ENCODE results near the gene STMN3. TPM values are rescaled to one million over a fixed set of nuclear protein-coding genes. Genes with fewer than 3 reads are reported as not detected.

STMN3 gene
- total and polyA plus RNA-seq, 8 donors, result 12.6 to 47.0 (median 34.4) TPM

DNA sequence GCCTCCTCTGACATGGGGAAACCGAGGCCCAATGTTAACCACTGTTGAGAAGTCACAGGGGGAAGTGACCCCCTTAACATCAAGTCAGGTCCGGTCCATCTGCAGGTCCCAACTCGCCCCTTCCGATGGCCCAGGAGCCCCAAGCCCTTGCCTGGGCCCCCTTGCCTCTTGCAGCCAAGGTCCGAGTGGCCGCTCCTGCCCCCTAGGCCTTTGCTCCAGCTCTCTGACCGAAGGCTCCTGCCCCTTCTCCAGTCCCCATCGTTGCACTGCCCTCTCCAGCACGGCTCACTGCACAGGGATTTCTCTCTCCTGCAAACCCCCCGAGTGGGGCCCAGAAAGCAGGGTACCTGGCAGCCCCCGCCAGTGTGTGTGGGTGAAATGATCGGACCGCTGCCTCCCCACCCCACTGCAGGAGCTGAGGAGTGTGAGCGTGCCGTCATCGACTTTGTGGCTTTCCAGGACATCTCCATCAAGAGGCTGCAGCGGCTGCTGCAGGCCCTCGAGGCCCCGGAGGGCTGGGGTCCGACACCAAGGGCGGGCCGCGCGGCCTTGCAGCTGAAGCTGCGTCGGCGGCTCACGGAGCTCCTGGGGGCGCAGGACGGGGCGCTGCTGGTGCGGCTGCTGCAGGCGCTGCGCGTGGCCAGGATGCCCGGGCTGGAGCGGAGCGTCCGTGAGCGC lies 44.8 kb upstream of the STMN3 start:
- no peak for ATAC-seq
- peak overlapping the region; percentile 56 to 82 for H3K27ac ChIP-seq

DNA sequence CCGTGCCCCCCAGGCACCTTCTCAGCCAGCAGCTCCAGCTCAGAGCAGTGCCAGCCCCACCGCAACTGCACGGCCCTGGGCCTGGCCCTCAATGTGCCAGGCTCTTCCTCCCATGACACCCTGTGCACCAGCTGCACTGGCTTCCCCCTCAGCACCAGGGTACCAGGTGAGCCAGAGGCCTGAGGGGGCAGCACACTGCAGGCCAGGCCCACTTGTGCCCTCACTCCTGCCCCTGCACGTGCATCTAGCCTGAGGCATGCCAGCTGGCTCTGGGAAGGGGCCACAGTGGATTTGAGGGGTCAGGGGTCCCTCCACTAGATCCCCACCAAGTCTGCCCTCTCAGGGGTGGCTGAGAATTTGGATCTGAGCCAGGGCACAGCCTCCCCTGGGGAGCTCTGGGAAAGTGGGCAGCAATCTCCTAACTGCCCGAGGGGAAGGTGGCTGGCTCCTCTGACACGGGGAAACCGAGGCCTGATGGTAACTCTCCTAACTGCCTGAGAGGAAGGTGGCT lies 44.2 kb upstream of the STMN3 start:
- no peak for DNase-seq
- H3K36me3 ChIP-seq, result peaks cover 0 to 39% of the 10 kb centered on the region in 2 donors
- TF ChIP-seq, protein P1, sequence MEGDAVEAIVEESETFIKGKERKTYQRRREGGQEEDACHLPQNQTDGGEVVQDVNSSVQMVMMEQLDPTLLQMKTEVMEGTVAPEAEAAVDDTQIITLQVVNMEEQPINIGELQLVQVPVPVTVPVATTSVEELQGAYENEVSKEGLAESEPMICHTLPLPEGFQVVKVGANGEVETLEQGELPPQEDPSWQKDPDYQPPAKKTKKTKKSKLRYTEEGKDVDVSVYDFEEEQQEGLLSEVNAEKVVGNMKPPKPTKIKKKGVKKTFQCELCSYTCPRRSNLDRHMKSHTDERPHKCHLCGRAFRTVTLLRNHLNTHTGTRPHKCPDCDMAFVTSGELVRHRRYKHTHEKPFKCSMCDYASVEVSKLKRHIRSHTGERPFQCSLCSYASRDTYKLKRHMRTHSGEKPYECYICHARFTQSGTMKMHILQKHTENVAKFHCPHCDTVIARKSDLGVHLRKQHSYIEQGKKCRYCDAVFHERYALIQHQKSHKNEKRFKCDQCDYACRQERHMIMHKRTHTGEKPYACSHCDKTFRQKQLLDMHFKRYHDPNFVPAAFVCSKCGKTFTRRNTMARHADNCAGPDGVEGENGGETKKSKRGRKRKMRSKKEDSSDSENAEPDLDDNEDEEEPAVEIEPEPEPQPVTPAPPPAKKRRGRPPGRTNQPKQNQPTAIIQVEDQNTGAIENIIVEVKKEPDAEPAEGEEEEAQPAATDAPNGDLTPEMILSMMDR (IDR thresholded peaks at IDR 0.05), result no peak
- peak overlapping the region in 1 of 2 donors; percentile 40 for H3K4me3 ChIP-seq
- no peaks in the 10 kb centered on the region for H3K9me3 ChIP-seq
- intact Hi-C loops (cut with DNase I), result no loop called here
- ATAC-seq, result no peak
- peaks cover 12 to 52% of the 10 kb centered on the region in 2 donors for H3K4me1 ChIP-seq
- H3K27ac ChIP-seq, result peak overlapping the region in 1 of 2 donors; percentile 82
- H3K27me3 ChIP-seq, result peaks cover 0 to 10% of the 10 kb centered on the region in 2 donors

More for the DNA sequence above, 44.8 kb upstream of the STMN3 start:
- peak overlapping the region in 1 of 2 donors; percentile 40 for H3K4me3 ChIP-seq
- TF ChIP-seq, protein P1 (IDR thresholded peaks at IDR 0.05), result no peak
- H3K9me3 ChIP-seq, result no peaks in the 10 kb centered on the region
- peaks cover 0 to 10% of the 10 kb centered on the region in 2 donors for H3K27me3 ChIP-seq
- DNase-seq, result peak in 1 of 4 donors; percentile 75
- peaks cover 12 to 47% of the 10 kb centered on the region in 2 donors for H3K4me1 ChIP-seq
- H3K36me3 ChIP-seq, result peaks cover 0 to 39% of the 10 kb centered on the region in 2 donors
- intact Hi-C loops (cut with DNase I), result no loop called here

DNA sequence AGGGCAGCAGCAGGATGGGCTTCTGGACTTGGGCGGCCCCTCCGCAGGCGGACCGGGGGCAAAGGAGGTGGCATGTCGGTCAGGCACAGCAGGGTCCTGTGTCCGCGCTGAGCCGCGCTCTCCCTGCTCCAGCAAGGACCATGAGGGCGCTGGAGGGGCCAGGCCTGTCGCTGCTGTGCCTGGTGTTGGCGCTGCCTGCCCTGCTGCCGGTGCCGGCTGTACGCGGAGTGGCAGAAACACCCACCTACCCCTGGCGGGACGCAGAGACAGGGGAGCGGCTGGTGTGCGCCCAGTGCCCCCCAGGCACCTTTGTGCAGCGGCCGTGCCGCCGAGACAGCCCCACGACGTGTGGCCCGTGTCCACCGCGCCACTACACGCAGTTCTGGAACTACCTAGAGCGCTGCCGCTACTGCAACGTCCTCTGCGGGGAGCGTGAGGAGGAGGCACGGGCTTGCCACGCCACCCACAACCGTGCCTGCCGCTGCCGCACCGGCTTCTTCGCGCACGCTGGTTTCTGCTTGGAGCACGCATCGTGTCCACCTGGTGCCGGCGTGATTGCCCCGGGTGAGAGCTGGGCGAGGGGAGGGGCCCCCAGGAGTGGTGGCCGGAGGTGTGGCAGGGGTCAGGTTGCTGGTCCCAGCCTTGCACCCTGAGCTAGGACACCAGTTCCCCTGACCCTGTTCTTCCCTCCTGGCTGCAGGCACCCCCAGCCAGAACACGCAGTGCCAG lies 43.6 kb upstream of the STMN3 start, which contains the start of gene TNFRSF6B:
TSS of gene TNFRSF6B (plus strand) at position 25 of the 729 bp plus-strand sequence. CDS start at position 141, 116 bp downstream.
- H3K36me3 ChIP-seq, result peaks cover 0 to 39% of the 10 kb centered on the region in 2 donors
- H3K4me1 ChIP-seq, result peaks cover 12 to 53% of the 10 kb centered on the region in 2 donors
- peak within 1 kb of the TSS; percentile 7 to 40 for H3K4me3 ChIP-seq
- H3K9me3 ChIP-seq, result no peaks in the 10 kb centered on the region
- intact Hi-C loops (cut with DNase I), result no loop called here
- peaks cover 0 to 10% of the 10 kb centered on the region in 2 donors for H3K27me3 ChIP-seq
- DNase-seq, result peak in 1 of 4 donors; percentile 81
- no peak for ATAC-seq
- peak within 1 kb of the TSS in 1 of 2 donors; percentile 82 for H3K27ac ChIP-seq
- TF ChIP-seq, protein P1 (IDR thresholded peaks at IDR 0.05), result no peak

DNA sequence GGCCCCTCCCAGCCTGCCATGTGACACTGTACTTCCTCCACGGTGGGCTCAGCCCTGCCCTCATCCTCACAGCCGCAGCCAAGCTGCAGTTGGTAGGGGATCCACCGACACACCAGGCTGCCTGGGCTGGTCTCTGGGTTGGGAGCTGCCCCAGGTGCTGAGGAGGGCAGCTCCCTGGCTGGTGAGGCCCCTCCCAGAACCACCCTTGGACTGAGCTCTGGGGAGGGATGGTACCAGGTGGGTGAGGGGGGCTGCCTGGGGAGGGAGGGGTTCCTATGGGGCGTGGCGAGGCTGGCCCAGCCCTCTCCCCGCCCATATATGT lies 43.0 kb upstream of the STMN3 start:
- Histone ChIP-seq H3K9me3 (no peaks in the 10 kb centered on the region), H3K36me3 (peaks cover 0 to 40% of the 10 kb centered on the region in 2 donors), H3K27ac (peak overlapping the region in 1 of 2 donors; percentile 82), H3K27me3 (peaks cover 0 to 10% of the 10 kb centered on the region in 2 donors), H3K4me3 (peak overlapping the region in 1 of 2 donors; percentile 40), H3K4me1 (peaks cover 12 to 56% of the 10 kb centered on the region in 2 donors)
- TF ChIP-seq, protein P1 (IDR thresholded peaks at IDR 0.05), result no peak
- intact Hi-C loops (cut with DNase I), result no loop called here
- ATAC-seq, result peak; percentile 2
- peak in 1 of 4 donors; percentile 77 for DNase-seq

All from left lung (tissue), 10 donors.